GM21423 (cell line): ENCODE results near the gene CMC2.
A peak's percentile ranks its signal among the peaks of the same experiment; 100 is the strongest.

Experiments
- ATAC-seq: cut with Tn5 transposase; IDR thresholded peaks from one replicate; pipeline ENCODE4 v1.9.1; 2021; ENCODE audit warnings: mild to moderate bottlenecking, moderate library complexity; ENCODE audit not compliant: unreplicated experiment

CMC2 gene

DNA sequence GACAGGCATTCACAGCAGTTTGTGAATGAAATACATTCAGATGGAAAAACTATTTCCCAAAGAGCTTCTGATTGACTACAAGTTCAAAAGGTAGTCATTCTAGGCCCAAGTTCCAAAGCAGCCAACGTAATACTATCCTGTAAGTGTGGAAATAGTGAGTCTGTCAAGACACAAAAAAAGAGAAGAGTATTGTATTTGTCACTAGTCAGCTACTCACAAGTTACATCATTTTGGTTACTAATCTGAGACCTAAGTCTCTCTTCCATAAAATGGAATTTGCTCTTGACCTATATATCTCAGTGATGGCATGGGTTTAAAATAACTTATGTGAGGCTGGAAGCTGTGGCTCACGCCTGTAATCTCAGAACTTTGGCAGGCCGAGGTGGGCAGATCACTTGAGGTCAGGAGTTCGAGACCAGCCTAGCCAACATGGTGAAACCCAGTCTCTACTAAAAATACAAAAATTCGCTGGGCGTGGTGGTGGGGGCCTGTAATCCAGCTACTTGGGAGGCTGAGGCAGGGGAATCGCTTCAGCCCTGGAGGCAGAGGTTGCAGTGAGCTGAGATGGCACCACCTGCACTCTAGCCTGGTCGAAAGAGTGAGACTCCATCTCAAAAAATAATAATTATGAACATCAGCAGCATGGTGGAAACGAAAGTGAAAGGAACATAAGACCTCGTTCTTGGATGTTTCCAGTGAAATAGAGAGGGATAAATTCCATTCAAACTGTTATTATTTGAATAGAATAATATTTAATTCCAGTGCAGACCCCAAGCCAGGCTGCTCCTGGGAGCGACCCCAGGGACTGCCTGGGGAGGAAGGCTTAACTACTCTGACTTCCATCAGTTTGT, 2.9 kb downstream of the CMC2 start:
- no peak for ATAC-seq

DNA sequence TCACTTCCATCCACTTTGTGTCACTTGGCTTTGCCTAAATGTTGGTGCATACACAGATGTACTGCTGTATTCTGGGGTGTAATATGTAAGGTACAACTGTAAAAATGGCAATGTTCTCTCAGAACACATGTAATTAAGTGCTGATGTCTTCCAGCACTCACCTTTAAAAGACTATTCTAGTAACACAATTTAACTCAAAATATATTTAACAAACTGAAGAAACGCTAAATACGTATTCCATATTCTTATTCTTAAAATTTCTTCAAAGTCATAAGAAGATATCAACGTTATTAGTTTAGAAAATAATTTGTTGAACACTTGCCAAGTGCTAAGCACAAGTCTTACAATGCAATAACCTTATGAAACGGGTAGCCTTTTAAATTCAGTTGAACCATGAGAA, 3.6 kb downstream of the CMC2 start:
- ATAC-seq, result no peak

DNA sequence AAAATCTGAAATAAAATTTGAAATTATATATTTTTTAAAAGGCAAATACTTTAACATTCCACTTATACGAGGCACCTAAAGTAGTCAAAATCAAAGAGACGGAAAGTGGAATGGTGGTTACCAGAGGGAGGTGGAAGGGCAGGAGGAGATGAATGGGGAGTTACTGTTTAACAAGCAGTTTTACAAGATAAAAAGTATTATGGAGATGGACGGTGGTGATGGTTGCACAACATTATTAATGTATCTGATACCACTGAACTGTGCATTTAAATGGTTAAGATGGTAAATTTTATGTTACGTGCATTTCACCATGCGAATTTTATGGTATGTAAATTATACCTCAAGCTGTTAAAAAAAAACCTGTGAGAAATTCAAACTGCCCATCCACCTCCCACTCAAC, 5.4 kb downstream of the CMC2 start:
- ATAC-seq, result no peak

DNA sequence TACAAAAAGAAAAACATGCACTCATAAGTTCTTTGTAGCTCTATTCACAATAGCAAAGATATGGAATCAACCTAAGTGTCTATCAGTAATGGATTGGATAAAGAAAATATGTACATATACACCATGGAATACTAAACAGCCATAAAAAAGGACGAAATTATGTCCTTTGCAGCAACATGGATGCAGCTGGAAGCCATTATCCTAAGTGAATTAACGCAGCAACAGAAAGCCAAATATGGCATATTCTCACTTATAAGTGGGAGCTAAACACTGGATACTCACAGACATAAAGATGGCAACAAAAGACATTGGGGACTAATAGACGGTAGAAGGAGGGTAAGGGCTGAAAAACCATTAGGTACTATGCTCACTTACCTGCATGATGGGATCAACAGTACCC, 5.8 kb downstream of the CMC2 start:
- ATAC-seq, result no peak

DNA sequence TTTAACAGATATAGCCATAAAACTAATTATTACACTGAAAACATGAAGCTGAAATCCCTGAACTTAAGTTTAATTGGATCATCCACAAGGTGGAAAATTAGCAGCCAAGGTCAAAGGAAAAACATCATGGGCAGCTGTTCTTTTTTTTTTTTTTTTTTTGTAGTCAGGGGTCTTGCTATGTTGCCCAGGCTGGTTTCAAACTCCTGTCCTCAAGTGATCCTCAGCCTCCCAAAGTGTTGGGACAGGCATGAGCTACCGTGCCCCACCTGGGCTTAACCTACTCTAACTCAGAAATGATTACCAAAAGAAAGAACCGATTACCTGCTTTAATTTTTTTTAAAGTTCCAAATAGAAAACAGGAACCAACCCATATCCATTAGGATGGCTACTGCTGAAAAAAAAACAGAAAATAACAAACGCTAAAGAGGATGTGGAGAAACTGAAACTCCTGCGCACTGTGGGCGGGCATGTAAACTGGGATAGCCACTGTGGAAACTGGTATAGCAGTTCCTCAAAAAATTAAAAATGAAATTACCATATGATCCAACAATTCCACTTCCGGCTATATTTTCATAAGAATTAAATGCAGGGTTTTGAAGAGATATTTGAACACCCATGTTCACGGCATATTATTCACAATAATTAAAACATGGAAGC, 8.6 kb downstream of the CMC2 start:
- no peak for ATAC-seq

DNA sequence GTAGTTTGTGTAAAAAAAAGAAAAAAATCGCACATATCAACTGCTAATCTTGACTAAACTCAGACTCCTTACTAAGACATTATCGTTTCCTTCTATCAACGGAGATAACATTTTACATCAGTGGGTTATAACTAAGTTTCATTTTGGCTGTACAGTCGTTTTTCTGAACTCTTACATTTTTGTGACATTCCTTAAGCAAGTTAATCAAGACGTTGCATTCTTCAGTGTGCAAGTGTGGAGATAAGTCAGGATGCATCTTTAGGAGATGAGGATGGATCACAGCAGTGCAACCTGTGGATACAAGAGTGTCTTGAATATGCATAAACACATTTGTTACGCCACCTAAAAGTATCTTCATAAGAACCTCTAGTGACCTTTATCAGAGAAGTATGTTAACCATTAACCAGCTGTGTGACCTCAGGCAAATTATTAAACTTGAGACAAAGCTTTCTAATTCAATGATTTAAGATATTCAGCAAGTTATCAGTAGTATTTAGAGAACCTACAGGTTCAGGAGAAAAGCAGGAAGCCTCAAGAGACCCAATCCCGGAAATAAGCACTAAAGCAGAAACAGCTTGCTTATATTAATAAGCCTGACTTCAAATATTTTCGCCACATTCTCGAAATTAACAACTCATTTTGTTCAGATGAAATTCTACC, 9.4 kb downstream of the CMC2 start:
- peak; percentile 69 for ATAC-seq

DNA sequence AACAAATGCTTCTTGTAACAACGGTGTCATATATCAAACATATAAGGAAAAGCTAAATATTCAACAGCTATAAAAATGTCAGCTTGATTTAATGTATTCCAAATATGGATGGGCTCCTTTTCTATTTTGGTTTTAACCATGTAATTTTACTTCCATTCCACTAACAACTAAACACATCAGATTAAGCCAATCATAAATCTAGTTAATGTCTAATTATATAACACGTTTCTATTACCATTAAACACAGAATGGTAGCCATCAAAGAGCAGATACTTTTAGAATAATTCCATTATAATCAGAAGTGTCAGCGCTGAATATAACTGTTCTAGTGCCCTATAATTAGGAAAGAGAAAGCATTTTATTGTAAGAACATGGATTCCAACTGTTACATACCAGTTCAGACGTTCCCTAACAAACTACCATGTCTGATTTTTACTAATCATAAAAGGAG, 10.0 kb downstream of the CMC2 start:
- peak; percentile 3 for ATAC-seq

DNA sequence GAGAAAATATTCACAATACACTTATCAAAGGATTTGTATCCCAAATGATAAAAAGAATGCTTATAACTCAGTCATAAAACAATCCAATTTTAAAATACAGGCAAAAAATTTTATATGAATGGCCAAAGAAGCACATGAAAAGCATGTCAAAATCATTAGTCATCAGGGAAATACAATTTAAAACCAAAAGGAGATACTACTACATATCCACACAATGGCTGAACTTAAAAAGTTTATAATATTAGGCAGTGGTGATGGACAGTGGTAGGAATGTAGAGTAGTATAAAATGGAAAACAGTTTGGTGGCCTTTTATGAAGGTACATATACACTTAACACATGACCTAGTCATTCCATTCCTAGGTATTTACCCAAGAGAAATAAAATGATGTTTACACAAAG, 12.2 kb downstream of the CMC2 start:
- ATAC-seq, result no peak

DNA sequence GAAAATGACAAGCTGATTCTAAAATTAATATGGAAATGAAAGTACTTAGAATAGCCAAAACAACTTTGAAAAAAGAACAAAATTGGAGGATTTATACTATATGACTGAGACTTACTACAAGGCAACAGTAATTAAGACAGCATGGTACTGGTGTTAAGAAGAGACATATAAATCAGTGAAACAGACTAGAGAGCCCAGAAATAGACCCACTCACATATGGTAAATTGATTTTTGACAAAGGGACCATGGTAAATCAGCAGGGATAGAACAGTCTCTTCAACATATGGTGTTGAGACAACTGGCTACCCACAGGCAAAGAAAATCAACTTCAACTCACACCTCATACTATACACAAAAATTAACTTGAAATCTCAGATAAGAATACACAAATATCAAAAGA, 12.9 kb downstream of the CMC2 start:
- no peak for ATAC-seq

DNA sequence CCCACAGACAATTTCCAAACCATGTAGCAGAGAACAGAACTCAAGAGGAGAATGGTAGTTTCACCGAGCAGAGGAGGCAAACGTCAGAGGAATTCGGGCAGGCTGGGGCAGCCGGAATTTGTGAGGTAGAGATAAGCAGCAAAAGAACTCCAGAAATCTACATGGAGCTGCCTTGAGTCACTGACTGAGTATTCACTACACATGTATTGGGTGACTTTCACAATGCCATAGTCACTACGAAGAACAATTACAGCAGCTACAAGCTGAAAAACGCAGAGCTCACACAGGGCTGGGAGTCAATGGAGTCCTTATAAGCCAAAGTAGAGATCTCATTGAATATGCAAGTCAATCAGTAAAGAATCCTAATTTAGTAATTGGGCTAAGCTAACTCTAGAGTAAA, 13.4 kb downstream of the CMC2 start:
- ATAC-seq, result no peak

DNA sequence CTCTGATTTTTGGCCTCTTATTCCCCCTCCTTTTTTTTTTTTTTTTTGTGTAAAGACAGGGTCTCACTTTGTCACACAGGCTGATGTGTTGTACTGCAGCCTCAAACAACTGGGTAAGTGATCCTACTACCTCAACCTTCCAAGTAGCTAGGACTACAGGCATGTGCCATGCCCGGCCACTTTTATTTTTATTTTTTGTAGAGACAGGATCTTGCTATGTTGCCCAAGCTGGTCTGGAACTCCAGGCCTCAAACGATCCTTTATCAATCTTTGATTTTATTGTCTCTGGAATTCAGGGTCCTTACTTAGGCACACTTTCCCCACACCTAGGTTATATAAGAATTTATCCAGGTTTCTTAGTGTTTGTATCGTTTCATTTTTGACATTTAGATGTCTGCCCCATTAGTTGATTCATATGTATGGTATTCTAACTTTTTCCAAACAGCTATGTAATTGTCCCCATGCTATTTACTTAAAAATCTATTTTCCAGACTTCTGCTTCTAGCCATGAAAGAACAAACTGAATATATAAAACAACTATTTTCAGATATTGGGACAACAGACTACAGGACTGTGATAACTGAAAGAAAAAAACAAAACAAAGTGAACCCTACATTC, 13.9 kb downstream of the CMC2 start:
- no peak for ATAC-seq

DNA sequence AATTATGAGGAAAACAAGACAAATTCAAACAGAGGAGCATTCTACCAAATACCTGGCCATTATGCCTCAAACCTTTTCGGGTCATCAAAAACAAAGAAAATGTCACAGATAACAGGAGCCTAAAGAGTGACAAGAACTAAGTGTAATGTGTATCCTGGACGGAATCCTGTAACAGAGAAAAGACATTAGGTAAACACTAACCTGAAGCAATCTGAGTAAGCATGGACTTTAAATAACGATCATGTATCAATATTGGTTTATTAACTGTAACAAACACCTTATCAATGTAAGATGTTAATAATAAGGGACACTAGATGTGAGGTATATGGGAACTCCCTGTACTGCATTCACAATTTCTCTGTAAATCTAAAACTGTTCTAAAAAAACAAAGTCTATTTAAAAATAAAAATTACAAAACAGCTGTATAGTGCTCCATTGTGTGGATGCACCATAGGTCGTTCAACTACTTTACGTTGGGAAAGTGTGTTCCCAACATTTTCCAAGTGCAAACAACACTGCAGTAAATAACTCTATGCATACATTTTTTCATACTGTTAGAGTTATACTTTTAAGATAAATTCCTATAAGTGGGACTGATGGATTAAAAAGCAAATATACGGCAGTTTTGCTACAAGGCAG, 14.8 kb downstream of the CMC2 start:
- ATAC-seq, result no peak

DNA sequence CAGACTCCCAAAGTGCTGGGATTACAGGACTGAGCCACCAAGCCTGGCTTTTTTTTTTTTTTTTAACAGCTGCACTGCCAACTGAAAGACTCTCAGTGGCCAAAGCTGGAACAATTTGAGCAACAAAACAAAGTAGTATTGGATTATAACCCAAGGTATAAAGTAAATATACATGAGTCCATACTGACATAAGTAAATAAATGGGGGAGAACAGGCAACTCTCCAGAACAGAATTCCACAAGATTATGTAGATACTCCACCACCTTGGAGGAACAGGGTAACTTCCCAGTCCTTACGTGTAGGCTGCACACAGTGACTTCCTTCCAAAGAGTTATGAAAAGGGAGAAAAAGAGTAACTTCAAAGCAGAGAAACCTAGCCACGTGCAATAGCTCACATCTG, 15.7 kb downstream of the CMC2 start:
- no peak for ATAC-seq

DNA sequence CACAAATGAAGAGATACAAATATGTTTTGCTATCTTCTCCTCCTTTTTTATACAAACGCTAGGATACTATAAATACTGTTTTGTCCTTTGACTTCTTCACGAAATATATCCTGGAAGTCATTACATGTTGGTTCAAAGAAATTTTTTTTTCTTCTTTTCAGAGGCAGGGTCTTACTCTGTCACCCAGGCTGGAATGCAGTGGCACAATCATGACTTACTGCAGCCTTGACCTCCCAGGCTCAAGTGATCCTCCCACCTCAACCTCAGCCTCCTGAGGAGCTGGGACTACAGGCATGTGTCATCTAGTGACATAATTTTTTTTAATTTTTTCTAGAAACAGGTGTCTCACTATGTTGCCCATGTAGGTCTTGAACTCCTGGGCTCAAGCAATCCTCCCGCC, 16.1 kb downstream of the CMC2 start:
- no peak for ATAC-seq

DNA sequence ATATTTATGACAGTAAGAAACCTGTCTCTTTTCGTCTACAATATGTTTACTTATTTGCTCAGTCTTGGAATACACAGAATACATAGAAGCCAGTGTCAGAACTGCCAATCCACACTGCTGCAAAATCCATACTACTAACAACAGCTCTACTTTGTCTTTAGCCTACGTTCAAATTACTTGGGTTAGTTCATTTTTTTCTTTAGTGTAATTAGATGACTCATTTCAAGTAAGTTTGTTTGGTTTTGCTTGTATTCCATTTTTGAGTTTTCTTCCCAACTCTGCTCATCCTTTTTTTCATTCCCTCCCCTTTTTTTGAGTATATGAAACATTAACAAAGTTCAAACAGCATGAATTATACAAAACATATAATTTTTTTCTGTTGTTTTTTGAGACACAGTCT, 16.9 kb downstream of the CMC2 start:
- no peak for ATAC-seq

DNA sequence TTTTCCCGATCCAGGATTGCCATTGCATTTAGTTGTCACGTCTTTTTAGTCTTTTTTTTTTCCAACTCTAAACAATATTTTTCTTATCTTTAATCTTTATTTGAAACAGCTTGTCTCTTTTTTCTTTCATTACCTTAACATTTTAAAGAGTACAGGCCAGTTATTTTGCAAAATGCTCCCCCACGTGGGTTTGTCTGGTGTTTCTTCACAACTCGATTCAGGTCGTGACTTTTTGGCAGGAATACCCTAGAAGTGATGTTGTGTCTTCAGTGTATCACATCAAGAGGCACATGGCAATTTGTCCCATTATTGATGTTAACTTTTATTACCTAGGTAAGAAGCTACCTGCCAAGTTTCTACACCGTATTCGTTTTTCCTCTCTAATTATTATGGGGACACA, 17.9 kb downstream of the CMC2 start:
- ATAC-seq, result no peak

DNA sequence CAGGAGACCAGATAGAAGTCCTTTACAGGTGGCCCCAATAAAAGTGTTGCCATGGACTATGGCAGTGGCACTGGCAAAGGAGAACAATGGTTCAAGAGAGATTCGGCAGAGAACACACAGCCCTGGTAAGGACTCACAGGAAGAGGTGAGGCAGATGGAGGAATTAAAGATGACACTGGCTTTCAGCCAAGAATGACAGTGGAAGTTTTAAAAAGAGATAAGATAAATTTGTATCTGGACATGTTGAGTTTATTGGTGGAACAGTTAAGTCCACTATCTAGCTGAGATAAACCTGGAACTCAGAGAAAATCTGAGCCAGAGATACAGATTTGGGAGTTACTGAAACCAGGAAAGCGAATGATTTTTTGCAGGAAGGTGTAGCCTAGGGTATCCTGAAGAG, 20.1 kb downstream of the CMC2 start:
- no peak for ATAC-seq

DNA sequence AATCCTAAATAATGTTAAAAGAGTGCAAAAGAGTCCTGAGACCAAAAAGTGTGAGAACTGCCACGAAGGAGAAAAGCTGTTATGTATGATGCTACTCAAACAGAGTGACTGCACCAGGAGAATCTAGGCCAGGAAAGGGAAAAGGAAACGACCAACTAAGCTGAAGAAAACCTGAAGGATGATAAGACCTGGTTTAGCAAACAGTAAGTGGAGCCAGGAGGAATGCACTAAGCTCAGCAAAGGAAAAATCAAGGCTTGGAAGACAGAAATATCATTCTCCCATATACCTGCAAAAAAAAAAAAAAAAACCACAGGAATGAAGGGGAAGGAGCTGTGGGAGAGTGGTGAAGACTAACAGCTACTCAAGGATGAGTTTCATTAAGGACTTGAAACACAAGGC, 21.1 kb downstream of the CMC2 start:
- ATAC-seq, result no peak

DNA sequence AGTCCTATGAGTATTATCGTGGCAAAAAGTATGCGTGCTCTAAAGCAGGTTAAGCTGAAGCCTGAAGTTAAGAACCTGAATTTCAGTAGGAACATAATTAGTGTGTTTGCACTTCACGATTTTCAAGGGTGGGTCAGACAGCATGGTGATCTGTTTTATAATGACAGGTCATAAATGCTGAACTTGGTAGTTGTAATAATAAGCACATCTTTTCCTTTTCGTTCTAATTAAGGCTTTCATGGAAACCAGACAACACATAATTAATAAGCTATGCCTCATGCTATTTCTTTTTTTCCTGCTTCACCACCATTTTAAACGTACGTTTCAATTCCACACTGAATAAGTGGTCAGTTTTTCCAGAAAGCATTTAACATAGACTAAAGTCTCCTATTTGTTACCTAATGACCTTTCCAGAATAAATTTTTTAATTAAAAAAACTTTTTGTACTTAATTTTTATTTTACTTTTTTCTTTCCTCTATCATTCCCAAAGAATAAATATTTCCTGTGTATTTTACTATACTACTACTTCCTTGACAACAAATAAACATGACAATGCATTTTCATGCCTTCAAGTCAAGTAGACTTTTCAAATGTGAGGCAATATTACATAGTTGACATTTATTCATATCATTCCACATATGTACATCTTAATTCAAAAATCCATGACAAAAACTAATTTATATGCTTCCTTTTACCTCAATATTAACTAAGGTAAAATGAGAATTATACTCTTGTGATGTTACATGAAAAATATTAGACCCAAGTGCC, 22.4 kb downstream of the CMC2 start:
- no peak for ATAC-seq

DNA sequence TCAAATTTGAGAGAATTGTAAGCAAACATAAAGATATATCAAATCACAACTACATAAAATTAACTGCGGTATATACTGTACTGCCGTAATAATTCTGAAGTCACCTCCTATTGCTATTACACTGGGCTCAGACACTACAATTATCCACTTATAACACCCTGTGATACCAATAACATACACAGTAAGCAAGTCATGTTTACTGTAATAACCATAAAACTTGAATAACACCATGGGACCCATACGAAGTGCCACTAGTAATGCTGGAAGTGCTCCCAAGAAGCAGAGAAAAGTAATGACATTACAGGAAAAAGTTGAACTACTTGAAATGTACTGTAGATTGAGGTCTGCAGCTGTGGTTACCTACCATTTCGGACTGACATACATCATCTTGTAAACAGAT, 24.0 kb downstream of the CMC2 start:
- ATAC-seq, result no peak
